Panc1 (cell line): ENCODE measurements around the gene IL17C.

ENCODE experiments used
- CTCF ChIP-seq: fragments of 450-650 bp; IDR thresholded peaks from 2 replicates; pipeline ENCODE4 v1.5.1; 2017; ENCODE audit warnings: mild to moderate bottlenecking
- POLR2AphosphoS5 ChIP-seq: IDR thresholded peaks from 2 replicates; pipeline ENCODE4 v1.6.1; 2012; ENCODE audit warnings: mild to moderate bottlenecking, low read depth, low read length, moderate library complexity

DNA sequence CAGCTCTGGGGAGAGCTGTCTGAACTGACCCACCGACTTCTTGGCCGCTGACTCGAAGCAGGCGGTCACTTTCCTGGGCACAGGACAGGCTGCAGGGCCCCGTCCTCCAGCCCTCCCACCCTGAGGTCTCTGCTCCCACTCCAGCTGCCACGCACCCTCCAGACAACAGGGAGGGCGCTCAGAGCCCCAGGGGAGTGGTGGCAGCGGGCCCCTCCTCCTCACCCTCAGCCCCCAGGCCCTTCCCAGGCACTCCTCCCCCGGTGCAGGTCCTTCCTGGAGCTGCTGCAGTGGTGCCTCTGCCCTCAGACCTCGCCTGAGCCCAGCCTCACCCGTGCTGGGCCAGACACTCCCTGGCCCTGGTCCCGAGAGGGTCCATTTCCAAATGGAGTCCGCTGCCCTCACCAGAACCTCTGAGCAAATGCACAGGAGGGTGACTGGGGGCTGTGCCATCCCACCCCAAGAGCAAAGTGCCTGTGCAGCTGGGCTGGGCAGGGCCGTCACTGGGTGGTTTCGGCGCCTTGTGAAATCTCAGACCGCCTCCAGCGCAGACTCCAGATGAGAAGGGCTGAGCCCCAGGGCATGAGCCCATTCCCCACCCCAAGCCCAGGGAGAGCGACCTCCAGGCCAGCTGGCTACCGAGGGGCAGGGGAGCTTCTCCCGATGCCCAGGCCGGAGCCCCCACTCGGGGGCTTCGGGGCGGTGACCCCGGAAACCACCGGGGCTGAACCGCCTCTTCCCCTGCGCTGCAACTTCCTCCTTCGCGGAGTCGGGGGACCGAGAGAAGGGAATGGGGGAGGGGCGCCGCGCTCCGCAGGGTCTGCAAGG is 11.8 kb downstream of the IL17C start:
- TF ChIP-seq POLR2AphosphoS5 (no peak), CTCF (no peak)
